Lung (tissue), 12 donors: Measurements from ENCODE around the gene CYP2A6. TPM values are rescaled to one million over a fixed set of nuclear protein-coding genes. Genes with fewer than 3 reads are reported as not detected.

Source experiments
- ATAC-seq: fragments of 200-7000 bp; cut with Tn5 transposase; one replicate; pipeline ENCODE4 v1.9.1; 2020; ENCODE audit warnings: moderate number of reproducible peaks; ENCODE audit not compliant: insufficient read depth, low FRiP score
- DNase-seq, 3 donors: peaks; one replicate each; pipeline ENCODE4 v3.0.0-alpha.2; 2013 to 2017
- H3K27ac ChIP-seq, 2 donors: one replicate each; pipeline ENCODE4 v1.5.1; 2013; ENCODE audit warnings: mild to moderate bottlenecking in 2 of 2, moderate library complexity in 2 of 2, control low read depth in 1 of 2, inconsistent platforms in 1 of 2, low read depth in 1 of 2, low read length in 1 of 2
- H3K27me3 ChIP-seq, 3 donors: one replicate each; pipeline ENCODE4 v1.5.1; 2013; ENCODE audit warnings: low read length in 2 of 3; ENCODE audit not compliant: control insufficient read depth in 3 of 3, insufficient read depth in 3 of 3
- H3K36me3 ChIP-seq, 4 donors: one replicate each; pipeline ENCODE4 v1.5.1; 2013; ENCODE audit warnings: low read length in 4 of 4, mild to moderate bottlenecking in 1 of 4, moderate library complexity in 1 of 4; ENCODE audit not compliant: control insufficient read depth in 4 of 4, insufficient read depth in 4 of 4
- H3K4me1 ChIP-seq, 5 donors: one replicate each; pipeline ENCODE4 v1.5.1; 2013; ENCODE audit warnings: low read length in 5 of 5, mild to moderate bottlenecking in 2 of 5, moderate library complexity in 1 of 5; ENCODE audit not compliant: control insufficient read depth in 5 of 5, insufficient read depth in 5 of 5
- H3K4me3 ChIP-seq: one replicate; pipeline ENCODE4 v1.5.1; 2013; ENCODE audit warnings: mild to moderate bottlenecking, control low read depth, moderate library complexity
- H3K9ac ChIP-seq, 2 donors: one replicate each; pipeline ENCODE4 v1.5.1; 2013; ENCODE audit warnings: low read length in 2 of 2, control low read depth in 1 of 2; ENCODE audit not compliant: insufficient read depth in 1 of 2
- H3K9me3 ChIP-seq, 4 donors: one replicate each; pipeline ENCODE4 v1.5.1; 2013; ENCODE audit warnings: low read length in 3 of 4, mild to moderate bottlenecking in 1 of 4, moderate library complexity in 1 of 4; ENCODE audit not compliant: control insufficient read depth in 4 of 4, insufficient read depth in 3 of 4
- CTCF ChIP-seq: IDR thresholded peaks from 2 replicates; pipeline ENCODE4 v1.5.1; 2012; ENCODE audit warnings: mild to moderate bottlenecking; ENCODE audit errors: control extremely low read depth, extremely low read depth
- WGBS, 2 donors: extraction: QIAGEN DNeasy Blood & Tissue Kit; methylation state at CpG; one replicate each; pipeline ENCODE4 v1.1.7; 2013; 5-methylcytosine and 5-hydroxymethylcytosine counted together
- polyA plus RNA-seq, 2 donors: library from polyadenylated mRNA; stranded (reverse); fragments of 200-250 nt; gene quantifications; one replicate each; pipeline ENCODE4 v1.2.1, GENCODE V29; 2013
- total RNA-seq, 2 donors: library from RNA; depleted of rRNA in 1 of 2; stranded (reverse); fragments of >200 nt in 1 of 2; gene quantifications; one replicate each; pipeline ENCODE4 v1.2.1, GENCODE V29; 2014 to 2021
- donor health status: control.
- donor health status: control.
- donor health status: Bipolar disorder and iron deficiency.
- donor health status: healthy.
- donor health status: DM: yes; HTN: yes; CAD: no.

CYP2A6 gene
- total and polyA plus RNA-seq, 4 donors: 0.45 to 1.7 (median 0.77) TPM

DNA sequence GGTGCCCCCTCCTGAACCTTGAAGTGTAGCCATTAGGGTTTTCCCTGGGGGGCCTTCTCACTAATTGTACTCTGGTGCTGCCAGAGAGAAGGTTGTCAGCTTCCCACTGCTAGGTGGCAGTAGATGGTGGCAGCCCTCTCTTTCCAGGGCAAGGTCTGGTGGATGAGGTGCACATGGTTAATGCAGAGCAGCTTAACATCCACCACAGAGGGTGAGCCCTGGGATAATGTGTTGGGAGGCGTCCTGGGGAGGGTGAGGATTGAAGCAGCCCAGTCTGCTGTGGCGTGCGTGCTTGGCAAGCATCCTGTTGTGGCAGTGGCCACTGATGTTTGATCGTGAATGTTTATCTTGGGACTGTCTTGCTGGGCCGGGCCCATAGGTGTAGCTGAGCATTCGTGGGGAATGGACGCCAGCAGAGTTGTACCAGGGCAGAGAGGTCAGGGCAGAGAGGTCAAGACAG, 45.4 kb downstream of the CYP2A6 start:
- WGBS, 2 donors: 37 to 63% methylated on average over 7 of the region's 7 CpGs

DNA sequence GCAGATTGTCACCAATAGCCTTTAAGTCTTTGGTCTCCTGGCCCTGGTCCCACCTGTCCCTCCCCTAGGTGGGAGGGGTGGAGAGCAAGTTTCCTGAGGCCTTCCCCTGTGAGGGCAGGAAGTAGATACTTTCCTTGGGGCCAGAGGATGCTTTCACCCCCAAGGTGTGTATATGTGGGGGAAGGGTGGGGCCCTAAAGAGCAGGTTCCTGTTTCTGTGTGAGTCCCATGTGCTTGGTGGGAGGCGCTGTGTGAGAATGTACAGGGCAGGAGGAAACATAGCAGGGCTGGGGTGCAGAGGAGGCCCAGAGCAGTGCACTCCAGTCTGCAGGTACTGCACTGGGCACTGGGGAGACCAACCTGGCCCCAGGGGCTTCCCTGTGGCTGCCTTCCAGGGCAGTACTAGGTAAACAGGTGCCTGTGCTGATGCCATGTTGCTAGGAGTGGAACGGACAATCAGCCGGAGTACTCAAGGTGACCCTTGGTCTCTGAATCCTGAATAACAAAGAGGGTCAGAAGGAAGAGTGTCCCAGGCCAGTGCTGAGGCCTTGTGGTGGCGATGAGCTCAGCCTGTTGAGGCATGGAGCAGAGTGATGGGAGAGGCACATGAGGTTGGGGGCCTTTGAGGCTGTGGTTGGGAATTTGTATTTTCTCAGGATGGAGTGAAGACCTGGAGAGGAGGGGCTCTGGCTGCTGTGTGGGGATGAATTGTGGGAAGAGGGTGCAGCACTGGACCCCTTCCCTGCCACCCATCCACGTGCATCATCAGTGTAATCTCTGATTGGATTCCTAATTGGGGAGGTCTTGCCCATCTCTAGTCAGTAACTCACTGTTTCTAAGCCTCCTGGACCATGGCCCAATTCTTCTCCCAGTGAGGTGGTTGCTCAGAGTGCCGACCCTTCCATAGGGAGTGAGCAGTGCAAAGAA, 46.1 kb downstream of the CYP2A6 start:
- ATAC-seq (no peak), DNase-seq (no peak)
- 54 to 71% methylated on average over 6 of the region's 6 CpGs for WGBS, 2 donors
- H3K36me3 ChIP-seq: peaks cover 0 to 37% (median 23%) of the 10 kb centered on the region in 4 donors
- H3K9me3 ChIP-seq: no peaks in the 10 kb centered on the region
- no peak overlapping the region for H3K9ac ChIP-seq
- H3K27me3 ChIP-seq: no peaks in the 10 kb centered on the region
- TF ChIP-seq CTCF: no peak
- H3K4me1 ChIP-seq: peaks cover 19 to 59% (median 52%) of the 10 kb centered on the region in 5 donors
- H3K27ac ChIP-seq: peak overlapping the region; percentile 71 to 84
- H3K4me3 ChIP-seq: no peak overlapping the region

More for the DNA sequence above, 45.4 kb downstream of the CYP2A6 start:
- ATAC-seq: no peak
- H3K4me3 ChIP-seq: no peak overlapping the region
- H3K9me3 ChIP-seq: no peaks in the 10 kb centered on the region
- no peak for TF ChIP-seq CTCF
- no peaks in the 10 kb centered on the region for H3K27me3 ChIP-seq
- H3K27ac ChIP-seq: peak overlapping the region; percentile 59 to 84
- H3K9ac ChIP-seq: no peak overlapping the region
- DNase-seq: no peak
- peaks cover 0 to 42% (median 26%) of the 10 kb centered on the region in 4 donors for H3K36me3 ChIP-seq
- peaks cover 19 to 58% (median 52%) of the 10 kb centered on the region in 5 donors for H3K4me1 ChIP-seq

GRCh38 chr19:40803170-40803856, 46.9 kb downstream of the CYP2A6 start:
- Histone ChIP-seq H3K36me3 (peaks cover 0 to 31% (median 17%) of the 10 kb centered on the region in 4 donors), H3K4me1 (peaks cover 19 to 59% (median 52%) of the 10 kb centered on the region in 5 donors), H3K27ac (peak overlapping the region; percentile 71 to 84), H3K4me3 (no peak overlapping the region), H3K27me3 (no peaks in the 10 kb centered on the region), H3K9me3 (no peaks in the 10 kb centered on the region), H3K9ac (no peak overlapping the region)
- WGBS, 2 donors: 40 to 49% methylated on average over 9 of the region's 9 CpGs
- DNase-seq (no peak), ATAC-seq (no peak)
- no peak for TF ChIP-seq CTCF
